ENCODE measurements around the gene KCNIP4.

Gene KCNIP4

DNA sequence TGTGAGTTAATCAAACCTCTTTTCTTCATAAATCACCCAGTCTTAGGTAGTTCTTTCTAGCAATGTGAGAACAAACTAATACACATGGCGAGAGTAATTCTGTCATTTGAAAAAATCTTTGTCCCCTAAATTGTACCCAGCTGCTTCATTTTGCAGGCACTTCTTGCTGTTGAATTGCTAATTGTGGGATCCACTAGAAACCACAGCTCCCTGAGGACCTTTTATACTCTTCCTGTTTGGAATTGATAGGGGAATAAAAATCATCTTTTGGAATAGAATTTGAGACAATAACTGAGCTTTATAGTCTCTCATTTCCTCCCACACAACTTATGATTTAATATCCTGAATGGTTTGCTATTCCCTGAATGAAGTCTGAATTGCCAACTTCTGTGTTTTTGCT lies 1078.1 kb downstream of the KCNIP4 start:
- H3K4me1 Mint-ChIP-seq (ENCODE audit: low read depth), result peaks cover 7% of the 10 kb centered on the region
- H3K36me3 Mint-ChIP-seq (ENCODE audit: low read depth), result no peaks in the 10 kb centered on the region
- no peak overlapping the region for H3K27ac Mint-ChIP-seq
- no peak overlapping the region for H3K4me3 Mint-ChIP-seq
- H3K9me3 Mint-ChIP-seq, result peaks cover 8% of the 10 kb centered on the region
- H3K27me3 Mint-ChIP-seq, result no peaks in the 10 kb centered on the region

GRCh38 chr4:20868108-20868507 lies 1080.5 kb downstream of the KCNIP4 start:
- Mint-ChIP-seq H3K36me3 (ENCODE audit: low read depth) (no peaks in the 10 kb centered on the region), H3K9me3 (peaks cover 8% of the 10 kb centered on the region), H3K4me3 (no peak overlapping the region), H3K27ac (no peak overlapping the region), H3K4me1 (ENCODE audit: low read depth) (peaks cover 7% of the 10 kb centered on the region), H3K27me3 (no peaks in the 10 kb centered on the region)

DNA sequence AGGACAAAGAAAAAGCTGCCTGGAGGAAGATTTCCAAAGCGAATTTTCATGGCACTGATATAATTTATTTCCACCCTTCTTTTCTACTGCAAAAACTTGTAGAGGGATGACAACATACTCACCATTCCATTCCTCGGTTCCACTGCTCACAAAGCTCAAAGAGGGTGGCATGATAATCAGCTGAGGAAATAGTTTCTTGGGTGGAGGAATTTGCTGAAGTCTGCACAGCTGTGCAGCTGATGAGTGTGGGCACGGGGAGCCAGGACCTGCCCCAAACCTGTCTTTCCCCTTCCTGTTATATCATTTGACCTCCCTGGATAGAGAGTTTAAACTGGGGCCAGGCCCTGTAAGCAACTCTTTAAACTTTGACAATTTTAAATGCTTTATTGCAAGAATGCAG lies 1087.7 kb downstream of the KCNIP4 start:
- Mint-ChIP-seq H3K36me3 (ENCODE audit: low read depth) (no peaks in the 10 kb centered on the region), H3K27me3 (no peaks in the 10 kb centered on the region), H3K9me3 (no peaks in the 10 kb centered on the region), H3K27ac (no peak overlapping the region), H3K4me3 (no peak overlapping the region), H3K4me1 (ENCODE audit: low read depth) (no peaks in the 10 kb centered on the region)

DNA sequence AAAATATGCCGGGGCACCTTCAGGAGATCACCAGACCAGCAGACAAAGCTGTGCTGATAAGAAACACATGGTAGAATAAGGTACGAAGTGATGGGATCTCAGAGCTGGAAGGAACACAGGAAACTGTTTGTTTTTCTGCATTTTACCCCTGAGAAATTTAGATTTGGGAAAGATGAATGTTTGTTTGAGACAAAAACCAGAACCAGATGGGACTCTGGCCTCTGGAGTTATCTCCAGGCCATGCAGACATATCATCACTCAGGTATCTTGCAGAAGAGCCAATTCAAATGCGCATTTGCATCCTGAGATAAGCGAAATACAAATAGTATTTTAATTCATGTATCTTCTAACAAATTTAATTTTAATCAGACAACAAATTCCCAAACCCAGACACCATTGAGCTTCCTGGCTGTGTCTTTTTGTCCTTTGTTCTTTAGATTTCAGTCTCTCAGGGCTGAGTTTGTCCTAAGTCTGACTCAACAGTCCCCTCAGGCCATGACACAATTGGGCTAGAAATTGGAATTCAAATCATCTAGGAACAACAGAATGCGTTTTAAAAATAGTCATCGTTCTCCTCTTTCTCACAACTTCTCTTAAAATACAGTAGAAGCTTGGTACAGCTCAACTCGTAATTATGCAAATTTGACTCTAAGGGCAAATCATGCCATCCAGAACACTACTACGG lies 1089.3 kb downstream of the KCNIP4 start:
- Mint-ChIP-seq H3K27ac (no peak overlapping the region), H3K27me3 (no peaks in the 10 kb centered on the region), H3K4me3 (no peak overlapping the region), H3K4me1 (ENCODE audit: low read depth) (no peaks in the 10 kb centered on the region), H3K36me3 (ENCODE audit: low read depth) (no peaks in the 10 kb centered on the region), H3K9me3 (no peaks in the 10 kb centered on the region)

DNA sequence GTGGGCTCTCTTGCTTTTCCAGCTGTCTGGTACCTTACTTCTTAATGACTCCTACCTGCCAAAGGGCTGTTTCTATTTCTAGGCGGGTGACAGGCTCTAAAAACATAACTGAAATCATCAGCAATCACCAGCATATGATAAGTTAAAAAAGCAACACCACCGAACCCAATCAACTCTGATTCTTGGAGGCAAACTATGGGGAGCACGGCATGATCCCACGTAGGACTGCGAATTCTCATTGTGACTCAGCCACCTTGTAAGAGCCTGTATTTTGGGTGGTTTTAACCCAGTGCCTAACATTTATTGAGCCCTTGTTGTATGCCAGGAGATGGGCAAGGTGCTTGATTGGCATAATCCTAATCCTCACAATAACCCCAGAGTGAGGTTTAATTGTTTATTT lies 1091.5 kb downstream of the KCNIP4 start:
- Mint-ChIP-seq H3K4me1 (ENCODE audit: low read depth) (no peaks in the 10 kb centered on the region), H3K36me3 (ENCODE audit: low read depth) (no peaks in the 10 kb centered on the region), H3K4me3 (no peak overlapping the region), H3K27ac (no peak overlapping the region), H3K9me3 (peaks cover 13% of the 10 kb centered on the region), H3K27me3 (no peaks in the 10 kb centered on the region)

GRCh38 chr4:20847124-20847747 lies 1101.3 kb downstream of the KCNIP4 start:
- Mint-ChIP-seq H3K9me3 (peaks cover 5% of the 10 kb centered on the region), H3K36me3 (ENCODE audit: low read depth) (no peaks in the 10 kb centered on the region), H3K27me3 (no peaks in the 10 kb centered on the region), H3K4me1 (ENCODE audit: low read depth) (no peaks in the 10 kb centered on the region), H3K4me3 (no peak overlapping the region), H3K27ac (no peak overlapping the region)

DNA sequence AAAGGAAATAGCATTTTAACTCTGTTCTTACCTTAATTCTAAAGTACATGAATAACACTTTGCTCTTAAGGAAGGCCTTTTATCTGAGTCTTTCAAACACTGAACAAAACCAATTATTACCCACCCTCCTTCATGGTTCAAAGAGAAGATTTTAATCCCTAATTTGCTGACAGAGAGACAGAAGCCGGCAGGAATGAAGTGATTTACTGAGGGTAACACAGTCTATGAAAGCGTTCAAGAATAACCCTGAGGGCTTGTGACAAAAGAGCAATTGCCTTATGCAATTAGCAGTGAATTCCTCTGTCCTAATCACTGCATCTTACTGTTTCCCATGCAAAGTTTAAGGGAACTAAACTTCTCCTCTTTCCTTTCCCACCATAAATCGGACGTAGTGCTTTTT lies 1104.3 kb downstream of the KCNIP4 start:
- no peaks in the 10 kb centered on the region for H3K4me1 Mint-ChIP-seq (ENCODE audit: low read depth)
- H3K27me3 Mint-ChIP-seq, result no peaks in the 10 kb centered on the region
- H3K27ac Mint-ChIP-seq, result no peak overlapping the region
- H3K9me3 Mint-ChIP-seq, result no peaks in the 10 kb centered on the region
- H3K36me3 Mint-ChIP-seq (ENCODE audit: low read depth), result no peaks in the 10 kb centered on the region
- H3K4me3 Mint-ChIP-seq, result no peak overlapping the region

- Mint-ChIP-seq H3K4me1 (ENCODE audit: low read depth) (no peaks in the 10 kb centered on the region), H3K36me3 (ENCODE audit: low read depth) (no peaks in the 10 kb centered on the region), H3K27ac (no peak overlapping the region), H3K27me3 (no peaks in the 10 kb centered on the region), H3K4me3 (no peak overlapping the region), H3K9me3 (no peaks in the 10 kb centered on the region)
Observed at GRCh38 chr4:20840648-20841190, 1107.9 kb downstream of the KCNIP4 start.

- H3K4me3 Mint-ChIP-seq, result no peak overlapping the region
- H3K4me1 Mint-ChIP-seq (ENCODE audit: low read depth), result no peaks in the 10 kb centered on the region
- H3K27me3 Mint-ChIP-seq, result no peaks in the 10 kb centered on the region
- H3K9me3 Mint-ChIP-seq, result no peaks in the 10 kb centered on the region
- H3K27ac Mint-ChIP-seq, result no peak overlapping the region
- no peaks in the 10 kb centered on the region for H3K36me3 Mint-ChIP-seq (ENCODE audit: low read depth)
Observed at GRCh38 chr4:20839957-20840356, 1108.6 kb downstream of the KCNIP4 start.

GRCh38 chr4:20838476-20838875 lies 1110.1 kb downstream of the KCNIP4 start:
- no peaks in the 10 kb centered on the region for H3K9me3 Mint-ChIP-seq
- no peaks in the 10 kb centered on the region for H3K27me3 Mint-ChIP-seq
- H3K27ac Mint-ChIP-seq, result no peak overlapping the region
- H3K4me3 Mint-ChIP-seq, result no peak overlapping the region
- H3K4me1 Mint-ChIP-seq (ENCODE audit: low read depth), result no peaks in the 10 kb centered on the region
- H3K36me3 Mint-ChIP-seq (ENCODE audit: low read depth), result no peaks in the 10 kb centered on the region

DNA sequence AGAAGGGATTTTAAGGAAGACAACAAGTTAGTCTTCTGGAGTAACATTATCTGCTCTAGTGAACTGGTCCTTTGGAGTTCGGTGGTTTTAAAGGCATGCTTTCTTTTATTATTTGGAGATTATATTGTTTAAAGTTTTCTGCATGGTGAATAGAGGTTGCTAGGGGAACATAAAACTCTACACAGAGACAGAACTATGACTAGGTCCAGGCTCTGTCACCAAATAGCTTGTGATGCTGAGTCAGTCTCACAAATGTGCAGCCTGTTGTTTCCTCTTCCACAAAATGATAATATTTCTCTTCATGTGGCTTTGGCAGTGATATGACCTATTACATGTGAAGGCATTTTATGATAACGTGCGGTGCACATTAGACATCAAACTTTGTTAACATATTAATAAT lies 1115.7 kb downstream of the KCNIP4 start:
- Mint-ChIP-seq H3K4me1 (ENCODE audit: low read depth) (no peaks in the 10 kb centered on the region), H3K9me3 (peaks cover 4% of the 10 kb centered on the region), H3K36me3 (ENCODE audit: low read depth) (no peaks in the 10 kb centered on the region), H3K27me3 (no peaks in the 10 kb centered on the region), H3K27ac (no peak overlapping the region), H3K4me3 (no peak overlapping the region)

GRCh38 chr4:20831746-20832145 lies 1116.8 kb downstream of the KCNIP4 start:
- H3K36me3 Mint-ChIP-seq (ENCODE audit: low read depth), result no peaks in the 10 kb centered on the region
- H3K4me1 Mint-ChIP-seq (ENCODE audit: low read depth), result no peaks in the 10 kb centered on the region
- H3K9me3 Mint-ChIP-seq, result peaks cover 4% of the 10 kb centered on the region
- H3K27ac Mint-ChIP-seq, result no peak overlapping the region
- H3K27me3 Mint-ChIP-seq, result no peaks in the 10 kb centered on the region
- no peak overlapping the region for H3K4me3 Mint-ChIP-seq

DNA sequence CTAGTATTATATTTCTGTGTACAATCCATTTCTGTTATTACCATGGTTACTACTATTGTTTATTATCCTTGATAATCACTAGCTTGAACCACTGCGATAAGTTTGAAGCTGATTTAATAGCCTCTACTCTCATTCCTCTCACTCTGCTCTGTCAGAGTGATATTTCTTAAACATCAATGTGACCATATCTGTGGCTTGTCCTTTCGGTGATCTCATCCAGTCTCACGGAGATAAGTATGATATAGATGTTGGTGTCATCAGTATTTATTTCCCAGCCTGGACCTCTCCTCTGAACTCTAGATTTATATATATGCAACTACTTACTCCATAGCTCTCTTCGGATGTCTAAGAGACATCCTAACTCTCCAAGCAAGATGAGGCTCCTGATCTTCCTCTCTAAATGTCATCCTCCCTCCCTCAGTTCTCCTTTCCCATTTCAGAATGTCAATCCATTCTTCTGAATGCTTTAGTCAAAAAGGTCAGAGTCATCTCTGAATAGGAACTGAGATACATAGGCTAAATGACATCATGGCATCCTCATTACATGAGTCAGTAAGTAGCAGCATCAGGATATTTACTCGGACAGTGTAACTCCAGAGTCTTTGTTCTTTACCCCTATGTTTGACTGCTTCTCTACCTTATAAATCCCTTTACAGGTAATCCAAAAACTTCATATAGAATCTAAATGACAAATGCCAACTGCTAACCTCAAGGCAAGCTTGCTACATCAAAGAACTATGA lies 1118.8 kb downstream of the KCNIP4 start:
- no peaks in the 10 kb centered on the region for H3K36me3 Mint-ChIP-seq (ENCODE audit: low read depth)
- no peak overlapping the region for H3K27ac Mint-ChIP-seq
- H3K4me1 Mint-ChIP-seq (ENCODE audit: low read depth), result no peaks in the 10 kb centered on the region
- peaks cover 7% of the 10 kb centered on the region for H3K9me3 Mint-ChIP-seq
- no peak overlapping the region for H3K4me3 Mint-ChIP-seq
- H3K27me3 Mint-ChIP-seq, result no peaks in the 10 kb centered on the region

GRCh38 chr4:20825505-20825904 lies 1123.1 kb downstream of the KCNIP4 start:
- H3K9me3 Mint-ChIP-seq, result peaks cover 7% of the 10 kb centered on the region
- no peaks in the 10 kb centered on the region for H3K4me1 Mint-ChIP-seq (ENCODE audit: low read depth)
- no peaks in the 10 kb centered on the region for H3K27me3 Mint-ChIP-seq
- no peaks in the 10 kb centered on the region for H3K36me3 Mint-ChIP-seq (ENCODE audit: low read depth)
- H3K4me3 Mint-ChIP-seq, result no peak overlapping the region
- H3K27ac Mint-ChIP-seq, result no peak overlapping the region

GRCh38 chr4:20816287-20816686 lies 1132.3 kb downstream of the KCNIP4 start:
- Mint-ChIP-seq H3K9me3 (no peaks in the 10 kb centered on the region), H3K4me3 (no peak overlapping the region), H3K27ac (no peak overlapping the region), H3K36me3 (ENCODE audit: low read depth) (no peaks in the 10 kb centered on the region), H3K4me1 (ENCODE audit: low read depth) (no peaks in the 10 kb centered on the region), H3K27me3 (no peaks in the 10 kb centered on the region)
